Fibroblast of skin of left biceps (primary cell): ENCODE data around the gene PDIA3.
A peak's percentile ranks its signal among the peaks of the same experiment; 100 is the strongest.
"Not testable (repeated sequence)": the region's sequence is repeated elsewhere in the genome, so short reads cannot be mapped to it uniquely, and the experiment has no call there.

ENCODE experiments used
- DNase-seq, 2 experiments: peaks; one replicate each; pipeline ENCODE4 v3.0.0-alpha.2; 2013; ENCODE audit warnings: low read depth in 2 of 2

PDIA3 gene

GRCh38 chr15:43776718-43777266 is 30.6 kb downstream of the PDIA3 start, which contains the start of gene ELL3:
TSS of gene ELL3 (minus strand) at chr15:43776966. CDS start at chr15:43776901, 65 bp downstream.
- DNase-seq: no peak

DNA sequence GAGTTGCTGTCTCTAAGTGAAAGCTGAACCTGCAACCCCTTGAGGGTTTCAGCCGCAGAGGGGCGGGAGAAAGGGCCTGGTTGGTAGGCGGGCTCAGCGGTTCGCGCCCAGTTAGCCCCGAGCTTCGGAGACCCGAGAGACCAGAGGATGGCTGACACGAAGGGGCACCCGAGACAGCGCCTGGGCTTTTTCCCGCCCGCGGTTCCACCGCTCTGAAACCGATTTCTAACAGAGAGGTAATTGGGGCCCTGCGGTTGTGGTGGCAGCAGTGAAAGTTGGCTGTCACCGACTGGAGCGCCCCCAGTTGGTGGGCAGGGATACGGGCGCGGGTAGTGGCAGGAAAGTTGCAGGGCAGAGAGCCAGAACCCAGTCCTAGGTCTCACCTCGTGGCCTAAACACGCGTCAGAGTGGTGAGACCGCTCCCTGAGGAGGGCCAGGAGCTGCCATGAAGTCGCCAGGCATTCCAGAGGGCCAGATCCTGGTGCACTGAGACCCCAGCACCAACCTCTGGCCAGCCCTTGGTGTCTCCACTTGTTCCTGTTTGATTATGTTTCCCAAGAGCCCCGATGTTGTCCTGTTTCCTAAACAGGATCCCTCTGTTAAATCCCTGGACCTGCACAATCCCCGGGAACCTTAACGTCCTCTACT is 31.2 kb downstream of the PDIA3 start:
- DNase-seq: no peak

GRCh38 chr15:43779016-43779415 is 32.8 kb downstream of the PDIA3 start:
- DNase-seq: no peak

GRCh38 chr15:43789409-43789808 is 43.2 kb downstream of the PDIA3 start:
- DNase-seq: no peak

DNA sequence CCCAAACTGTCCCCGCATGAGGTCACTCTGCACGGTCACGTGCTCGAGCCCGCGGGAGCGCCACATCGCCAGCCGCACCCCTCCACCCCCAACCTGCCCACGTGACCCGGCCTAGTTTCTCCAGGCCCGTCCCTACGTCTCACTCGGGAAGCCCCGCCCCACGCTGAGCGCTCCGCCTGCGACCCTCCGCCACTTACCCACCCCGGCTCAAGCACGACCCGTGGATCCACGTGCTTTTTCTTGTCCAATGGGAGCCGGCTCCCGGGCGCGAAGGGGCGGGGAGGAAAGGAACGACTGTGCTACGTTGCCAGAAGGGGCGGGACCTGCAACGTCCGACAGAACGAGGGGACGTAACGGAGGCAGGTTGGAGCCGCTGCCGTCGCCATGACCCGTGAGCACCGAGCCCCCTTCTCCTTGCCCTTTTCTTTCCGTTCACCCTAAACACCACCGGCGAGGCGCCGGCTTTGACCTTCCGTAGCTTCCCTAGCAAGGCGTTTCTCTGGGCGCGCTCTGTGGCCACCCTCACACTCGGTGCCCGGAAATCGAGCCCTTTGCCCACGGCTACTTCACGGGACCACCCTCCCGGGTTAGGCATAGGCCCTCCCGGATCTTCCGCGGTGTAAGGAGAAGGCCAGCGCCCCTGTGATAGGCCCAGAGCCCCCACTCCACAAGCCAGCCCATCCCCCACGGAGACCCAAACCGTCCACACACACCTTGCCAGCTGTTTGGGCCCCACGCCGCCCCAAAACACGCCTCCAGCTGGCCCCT is 45.9 kb downstream of the PDIA3 start, which contains the start of gene SERF2:
Gene SERF2, plus strand, starts transcription at position 328 of the 768 bp plus-strand sequence. Its CDS starts 57 bp downstream, at position 385.
- DNase-seq: peak; percentile 98 to 99

DNA sequence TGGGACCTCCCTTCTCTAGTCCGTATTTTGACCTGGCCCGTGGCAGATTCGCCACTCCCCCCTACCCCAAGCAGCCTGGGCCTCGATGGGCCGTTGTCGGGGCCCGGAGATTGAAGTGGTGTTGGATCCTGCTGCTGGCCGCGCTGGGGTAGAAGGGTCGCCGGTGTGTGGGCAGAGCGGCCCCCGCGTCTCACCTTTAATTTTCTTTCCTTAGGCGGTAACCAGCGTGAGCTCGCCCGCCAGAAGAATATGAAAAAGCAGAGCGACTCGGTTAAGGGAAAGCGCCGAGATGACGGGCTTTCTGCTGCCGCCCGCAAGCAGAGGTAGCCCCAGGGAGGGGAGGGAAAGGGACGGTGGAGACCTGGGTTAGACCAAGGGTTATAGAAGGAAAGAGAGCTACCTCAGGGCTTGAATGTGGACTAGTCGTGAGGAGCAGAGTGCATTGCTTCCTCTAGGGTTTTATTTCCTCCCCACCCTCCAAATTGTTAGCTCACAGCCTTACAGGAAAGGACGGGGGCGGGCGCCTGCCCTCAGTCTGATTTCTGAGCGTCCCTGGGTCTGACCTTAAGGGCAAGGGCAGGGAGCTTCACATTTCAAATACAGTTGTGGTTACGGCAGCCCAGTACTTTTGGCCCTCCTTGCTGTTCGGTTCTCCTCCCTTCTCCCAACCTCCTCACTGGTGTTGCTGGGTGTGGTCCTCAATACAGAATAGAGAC is 46.7 kb downstream of the PDIA3 start:
- no peak for DNase-seq

GRCh38 chr15:43793647-43794046 is 47.4 kb downstream of the PDIA3 start:
- no peak for DNase-seq

DNA sequence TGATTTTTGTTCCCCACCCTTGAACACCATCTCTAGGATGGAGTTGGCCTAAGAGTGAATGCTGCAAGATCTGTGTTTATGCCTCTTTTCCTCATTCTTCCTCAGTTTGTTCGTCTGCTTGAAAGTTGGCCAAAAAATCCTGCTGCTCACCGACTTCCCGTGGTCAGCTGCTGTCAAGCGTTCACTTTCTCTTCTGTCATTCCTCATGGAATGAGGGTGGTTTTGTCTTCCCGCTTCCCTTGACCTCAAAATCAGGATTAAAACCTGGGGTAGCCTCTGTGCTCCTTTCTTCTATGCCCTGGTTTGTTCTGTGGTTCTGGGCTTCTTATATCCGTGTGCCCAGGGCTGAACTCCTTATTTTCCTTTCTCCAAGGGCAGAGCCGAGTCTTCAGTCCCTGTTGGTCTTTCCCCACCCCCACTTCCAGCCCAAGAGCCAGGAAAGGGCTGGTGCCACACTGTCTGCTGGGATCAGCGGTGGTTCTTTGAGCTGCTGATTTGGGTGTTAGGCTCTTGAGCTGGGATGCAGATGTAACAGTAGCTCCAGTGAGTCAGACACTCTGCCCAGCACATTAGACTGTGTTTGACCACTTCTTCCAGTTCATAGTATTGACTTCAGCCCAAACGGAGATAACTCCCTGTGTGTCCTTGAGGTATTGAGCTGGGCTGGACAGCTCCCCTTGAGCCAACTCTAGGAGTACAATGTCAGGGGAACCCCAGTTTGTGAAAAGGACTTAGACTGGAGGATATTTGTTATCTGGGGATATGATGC is 48.2 kb downstream of the PDIA3 start:
- no peak for DNase-seq

- DNase-seq: no peak
These were observed 49.0 kb downstream of the PDIA3 start for GRCh38 chr15:43795197-43795596.

- no peak for DNase-seq
These were observed 49.8 kb downstream of the PDIA3 start for GRCh38 chr15:43795997-43796396.

GRCh38 chr15:43796566-43796965 is 50.3 kb downstream of the PDIA3 start:
- no peak for DNase-seq

- no peak for DNase-seq
These were observed 53.1 kb downstream of the PDIA3 start for GRCh38 chr15:43799209-43799944.

- no peak for DNase-seq
These were observed 53.7 kb downstream of the PDIA3 start, which contains the start of gene SERINC4 for GRCh38 chr15:43799945-43800285. TSS of gene SERINC4 (minus strand) at chr15:43800220. CDS start at chr15:43799986, 234 bp downstream.

- DNase-seq: peak; percentile 53 to 55
These were observed 54.3 kb downstream of the PDIA3 start, which contains the start of gene HYPK for GRCh38 chr15:43800286-43801141. TSS of gene HYPK (plus strand) at chr15:43800599. CDS start at chr15:43800623, 24 bp downstream.

- not testable (repeated sequence) for DNase-seq
These were observed 56.4 kb downstream of the PDIA3 start for GRCh38 chr15:43802676-43803075.

- DNase-seq: no peak
These were observed 62.3 kb downstream of the PDIA3 start for GRCh38 chr15:43808435-43808950.

DNA sequence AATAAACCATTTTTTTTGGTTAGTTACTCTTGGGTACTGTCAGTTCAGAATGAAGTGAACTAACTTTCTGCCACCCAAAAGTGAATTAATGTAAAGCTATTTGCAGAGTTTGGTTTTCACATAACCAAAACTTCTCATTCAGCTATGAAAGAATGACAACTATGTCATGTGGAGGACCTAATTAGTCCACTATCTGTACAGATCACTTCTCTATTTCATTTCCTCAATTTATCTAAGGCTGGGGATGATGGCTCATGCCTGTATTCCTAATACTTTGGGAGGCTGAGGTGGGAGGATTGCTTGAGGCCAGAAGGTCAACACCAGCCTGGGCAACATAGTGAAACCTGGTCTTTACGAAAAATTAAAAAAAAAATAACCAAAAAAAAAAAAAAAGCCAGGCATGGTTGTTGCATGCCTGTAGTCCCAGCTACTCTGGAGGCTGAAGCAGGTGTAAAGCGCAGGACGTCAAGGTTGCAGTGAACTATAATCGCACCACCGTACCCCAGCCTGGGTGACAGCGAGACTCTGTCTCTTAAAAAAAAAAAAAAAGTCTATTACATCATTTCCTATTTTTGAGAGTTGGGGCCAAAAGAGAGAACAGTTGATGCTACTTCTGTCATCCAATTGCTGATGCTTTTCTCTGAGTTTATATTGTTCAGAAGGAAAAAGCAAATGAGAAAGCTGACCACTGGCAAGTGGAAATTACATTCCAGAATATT is 62.9 kb downstream of the PDIA3 start:
- no peak for DNase-seq

GRCh38 chr15:43815064-43815463 is 68.8 kb downstream of the PDIA3 start:
- not testable (repeated sequence) for DNase-seq

DNA sequence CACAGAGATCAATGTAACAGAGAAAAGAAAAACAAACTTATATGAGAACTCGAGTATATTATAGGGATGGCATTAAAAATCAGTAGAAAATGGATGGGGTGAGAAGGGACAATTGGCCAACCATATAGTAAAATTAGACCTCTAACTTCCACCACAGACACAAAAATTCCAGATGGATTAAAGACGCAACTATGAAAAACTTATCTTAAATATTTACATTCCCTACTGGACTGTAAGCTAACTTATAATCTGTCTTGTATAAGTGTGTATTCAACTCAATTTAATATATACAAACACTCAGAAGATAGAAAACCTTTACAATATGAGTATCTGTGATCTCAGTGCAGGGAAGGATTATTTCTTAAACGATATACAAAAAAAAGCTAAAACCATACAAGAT is 75.3 kb downstream of the PDIA3 start:
- DNase-seq: no peak
